GM19240 (cell line): ENCODE measurements around the gene ANKS6.

Experiments
- DNase-seq: peaks from one replicate; pipeline ENCODE4 v3.0.0; 2011; ENCODE audit warnings: low spot score; ENCODE audit not compliant: insufficient read length

ANKS6 gene

GRCh38 chr9:98815391-98815951 lies 19.1 kb upstream of the ANKS6 start:
- DNase-seq, result no peak

GRCh38 chr9:98811051-98811650 lies 14.8 kb upstream of the ANKS6 start:
- DNase-seq, result no peak

- DNase-seq, result no peak
Measured at GRCh38 chr9:98810102-98810842, 13.9 kb upstream of the ANKS6 start.

- DNase-seq, result no peak
Measured at GRCh38 chr9:98809311-98810101, 13.2 kb upstream of the ANKS6 start.

- DNase-seq, result no peak
Measured at GRCh38 chr9:98808875-98809274, 12.5 kb upstream of the ANKS6 start.

GRCh38 chr9:98808411-98808815 lies 12.1 kb upstream of the ANKS6 start:
- DNase-seq, result no peak

- DNase-seq, result no peak
Measured at GRCh38 chr9:98807814-98808195, 11.4 kb upstream of the ANKS6 start.

GRCh38 chr9:98807070-98807813 lies 10.9 kb upstream of the ANKS6 start, which contains the start of gene GALNT12:
Gene GALNT12 (plus strand): TSS chr9:98807670. CDS start chr9:98807699, 29 bp downstream.
- DNase-seq, result no peak

GRCh38 chr9:98806394-98807035 lies 10.2 kb upstream of the ANKS6 start:
- no peak for DNase-seq

- DNase-seq, result no peak
Measured at GRCh38 chr9:98805506-98806272, 9.3 kb upstream of the ANKS6 start.

GRCh38 chr9:98804083-98804482 lies 7.7 kb upstream of the ANKS6 start:
- no peak for DNase-seq

GRCh38 chr9:98801969-98802371 lies 5.6 kb upstream of the ANKS6 start:
- DNase-seq, result no peak

- no peak for DNase-seq
Measured at GRCh38 chr9:98801561-98801960, 5.2 kb upstream of the ANKS6 start.

- DNase-seq, result no peak
Measured at GRCh38 chr9:98798254-98798653, 1.9 kb upstream of the ANKS6 start.

GRCh38 chr9:98797491-98797890 lies 1.1 kb upstream of the ANKS6 start:
- DNase-seq, result no peak

GRCh38 chr9:98795970-98796363 lies 388 bp downstream of the ANKS6 start:
- no peak for DNase-seq

GRCh38 chr9:98795295-98795955 lies 930 bp downstream of the ANKS6 start:
- DNase-seq, result no peak

- DNase-seq, result no peak
Measured at GRCh38 chr9:98794802-98795201, 1.6 kb downstream of the ANKS6 start.

- no peak for DNase-seq
Measured at GRCh38 chr9:98793031-98793430, 3.3 kb downstream of the ANKS6 start.
